GM23338 (cell line): Measurements from ENCODE around the gene INHBB. TPM values are rescaled to one million over a fixed set of nuclear protein-coding genes. Genes with fewer than 3 reads are reported as not detected.
A peak's percentile ranks its signal among the peaks of the same experiment; 100 is the strongest.

Experiments
- ATAC-seq: fragments of 200-7000 bp; cut with Tn5 transposase; 3 replicates; pipeline ENCODE4 v1.9.1; 2020
- DNase-seq: peaks from one replicate; pipeline ENCODE4 v3.0.0-alpha.2; 2015; ENCODE audit warnings: low spot score
- H2AFZ ChIP-seq: fragments of 200-600 bp; sonication (generic); 2 replicates; pipeline ENCODE4 v1.8.0; 2016; ENCODE audit warnings: antibody characterized with exemption, mild to moderate bottlenecking, moderate library complexity
- H3F3A ChIP-seq: fragments of 200-600 bp; sonication (generic); replicated peaks from 2 replicates; pipeline ENCODE4 v1.8.0; 2017; ENCODE audit warnings: antibody characterized with exemption, mixed run types, low read depth
- H3K27ac ChIP-seq: fragments of 200-600 bp; sonication (generic); 2 replicates; pipeline ENCODE4 v1.6.1; 2016; ENCODE audit warnings: low read depth
- H3K27me3 ChIP-seq: fragments of 200-600 bp; sonication (generic); 2 replicates; pipeline ENCODE4 v1.8.0; 2016; ENCODE audit warnings: mild to moderate bottlenecking, mixed run types, moderate library complexity; ENCODE audit not compliant: insufficient read depth
- H3K36me3 ChIP-seq: fragments of 200-600 bp; sonication (generic); 2 replicates; pipeline ENCODE4 v1.8.0; 2016; ENCODE audit warnings: mild to moderate bottlenecking; ENCODE audit not compliant: insufficient read depth
- H3K4me1 ChIP-seq: fragments of 200-600 bp; sonication (generic); 2 replicates; pipeline ENCODE4 v1.8.0; 2016; ENCODE audit warnings: mild to moderate bottlenecking, moderate library complexity; ENCODE audit not compliant: insufficient read depth
- H3K4me2 ChIP-seq: fragments of 200-600 bp; sonication (generic); 2 replicates; pipeline ENCODE4 v1.7.1; 2017; ENCODE audit warnings: mixed run types
- H3K4me3 ChIP-seq: fragments of 200-600 bp; sonication (generic); 2 replicates; pipeline ENCODE4 v1.6.1; 2016; ENCODE audit warnings: mixed run types
- H3K79me2 ChIP-seq: fragments of 200-600 bp; sonication (generic); replicated peaks from 2 replicates; pipeline ENCODE4 v1.8.0; 2017; ENCODE audit warnings: mild to moderate bottlenecking; ENCODE audit not compliant: insufficient read depth
- H3K9me2 ChIP-seq: fragments of 200-600 bp; sonication (generic); 2 replicates; pipeline ENCODE4 v1.8.0; 2017; ENCODE audit not compliant: insufficient read depth
- H4K20me1 ChIP-seq: fragments of 200-600 bp; sonication (generic); replicated peaks from 2 replicates; pipeline ENCODE4 v1.8.0; 2017; ENCODE audit warnings: mild to moderate bottlenecking; ENCODE audit not compliant: insufficient read depth
- H3K27ac Mint-ChIP-seq: 2 replicates; pipeline ENCODE4 v1.8.0; 2020; ENCODE audit warnings: inconsistent platforms, mild to moderate bottlenecking, moderate library complexity, mixed read lengths
- H3K27me3 Mint-ChIP-seq: 3 replicates; pipeline ENCODE4 v1.8.0; 2022; ENCODE audit warnings: low read depth, mild to moderate bottlenecking, moderate library complexity, mixed read lengths, inconsistent platforms; ENCODE audit not compliant: insufficient read depth, poor library complexity
- H3K36me3 Mint-ChIP-seq: 3 replicates; pipeline ENCODE4 v1.8.0; 2021; ENCODE audit warnings: low read depth, mild to moderate bottlenecking, inconsistent platforms, moderate library complexity, mixed read lengths
- H3K4me1 Mint-ChIP-seq: 3 replicates; pipeline ENCODE4 v1.8.0; 2020; ENCODE audit warnings: mild to moderate bottlenecking, inconsistent platforms, mixed read lengths
- H3K4me3 Mint-ChIP-seq: 3 replicates; pipeline ENCODE4 v1.8.0; 2021; ENCODE audit warnings: moderate library complexity, mild to moderate bottlenecking, inconsistent platforms, mixed read lengths
- H3K9me3 Mint-ChIP-seq: 3 replicates; pipeline ENCODE4 v1.8.0; 2020; ENCODE audit warnings: moderate library complexity, mild to moderate bottlenecking, inconsistent platforms, mixed read lengths
- CREB1 ChIP-seq: fragments of 250-450 bp; sonication (Bioruptor Pico); IDR thresholded peaks from 2 replicates; pipeline ENCODE4 v1.5.0; 2020; ENCODE audit warnings: low read depth, mild to moderate bottlenecking, moderate library complexity
- EZH2 ChIP-seq: fragments of 200-600 bp; sonication (generic); IDR thresholded peaks from one replicate; pipeline ENCODE4 v1.8.0; 2017; ENCODE audit warnings: antibody characterized with exemption, mild to moderate bottlenecking, low read depth; ENCODE audit not compliant: unreplicated experiment
- EZH2phosphoT487 ChIP-seq: fragments of 200-600 bp; sonication (generic); IDR thresholded peaks from one replicate; pipeline ENCODE4 v1.8.1; 2018; ENCODE audit warnings: antibody characterized with exemption; ENCODE audit not compliant: unreplicated experiment
- NANOG ChIP-seq: IDR thresholded peaks from 2 replicates; pipeline ENCODE4 v1.6.1; 2016; ENCODE audit warnings: antibody characterized with exemption, borderline replicate concordance
- POLR2AphosphoS5 ChIP-seq: IDR thresholded peaks from 2 replicates; pipeline ENCODE4 v1.6.1; 2016; ENCODE audit warnings: antibody characterized with exemption, low read depth
- ZNF114 ChIP-seq: fragments of 250-450 bp; sonication (Bioruptor Pico); IDR thresholded peaks from 2 replicates; pipeline ENCODE4 v1.5.0; 2020; ENCODE audit warnings: mild to moderate bottlenecking, moderate library complexity
- ZNF331 ChIP-seq: fragments of 250-450 bp; sonication (Bioruptor Pico); IDR thresholded peaks from 2 replicates; pipeline ENCODE4 v1.5.0; 2020; ENCODE audit warnings: low read depth, mild to moderate bottlenecking, moderate library complexity
- polyA plus RNA-seq: library from polyadenylated mRNA; unstranded; fragments of >200 nt; fragmentation: Nextera tagmentation; extraction: Ambion mirVana; gene quantifications from 2 replicates; pipeline ENCODE4 v1.2.1, GENCODE V29; 2016
- total RNA-seq: library from RNA; depleted of rRNA; stranded (reverse); fragments of >200 nt; shearing (Covaris generic); gene quantifications from 2 replicates; pipeline ENCODE4 v1.2.3, GENCODE V29; 2014
- TF ChIP-seq, protein P1 (sequence below): fragments of 250-450 bp; sonication (Bioruptor Pico); IDR thresholded peaks from 2 replicates; pipeline ENCODE4 v1.5.0; 2020; ENCODE audit warnings: mild to moderate bottlenecking, moderate library complexity
- TF ChIP-seq, protein P2 (sequence below): IDR thresholded peaks from 2 replicates; pipeline ENCODE4 v1.6.1; 2016; ENCODE audit warnings: antibody characterized with exemption

INHBB gene
- total and polyA plus RNA-seq, 2 experiments from 2014 or later = 0.21 TPM; not detected in 1

DNA sequence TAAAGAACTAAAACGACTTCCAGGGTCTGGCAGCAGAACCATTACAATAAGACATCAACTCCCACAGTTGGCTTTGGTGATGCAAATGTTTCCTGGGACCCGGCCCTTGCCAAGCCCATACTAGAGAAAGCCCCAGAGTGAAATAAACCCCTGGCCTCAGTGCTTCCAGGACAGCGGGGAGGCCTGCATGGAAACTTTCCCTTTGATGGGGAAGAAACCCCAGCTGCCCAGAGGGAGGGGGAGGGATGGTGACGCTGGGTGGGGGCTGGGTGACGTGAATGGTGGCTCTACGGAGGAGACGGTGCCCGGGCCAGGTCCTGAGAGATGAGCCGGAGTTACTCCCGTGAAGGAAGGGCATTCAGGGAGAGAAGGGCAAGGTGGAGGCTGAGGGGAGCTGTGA lies 27.5 kb downstream of the INHBB start (continued):
- TF ChIP-seq, protein P1, sequence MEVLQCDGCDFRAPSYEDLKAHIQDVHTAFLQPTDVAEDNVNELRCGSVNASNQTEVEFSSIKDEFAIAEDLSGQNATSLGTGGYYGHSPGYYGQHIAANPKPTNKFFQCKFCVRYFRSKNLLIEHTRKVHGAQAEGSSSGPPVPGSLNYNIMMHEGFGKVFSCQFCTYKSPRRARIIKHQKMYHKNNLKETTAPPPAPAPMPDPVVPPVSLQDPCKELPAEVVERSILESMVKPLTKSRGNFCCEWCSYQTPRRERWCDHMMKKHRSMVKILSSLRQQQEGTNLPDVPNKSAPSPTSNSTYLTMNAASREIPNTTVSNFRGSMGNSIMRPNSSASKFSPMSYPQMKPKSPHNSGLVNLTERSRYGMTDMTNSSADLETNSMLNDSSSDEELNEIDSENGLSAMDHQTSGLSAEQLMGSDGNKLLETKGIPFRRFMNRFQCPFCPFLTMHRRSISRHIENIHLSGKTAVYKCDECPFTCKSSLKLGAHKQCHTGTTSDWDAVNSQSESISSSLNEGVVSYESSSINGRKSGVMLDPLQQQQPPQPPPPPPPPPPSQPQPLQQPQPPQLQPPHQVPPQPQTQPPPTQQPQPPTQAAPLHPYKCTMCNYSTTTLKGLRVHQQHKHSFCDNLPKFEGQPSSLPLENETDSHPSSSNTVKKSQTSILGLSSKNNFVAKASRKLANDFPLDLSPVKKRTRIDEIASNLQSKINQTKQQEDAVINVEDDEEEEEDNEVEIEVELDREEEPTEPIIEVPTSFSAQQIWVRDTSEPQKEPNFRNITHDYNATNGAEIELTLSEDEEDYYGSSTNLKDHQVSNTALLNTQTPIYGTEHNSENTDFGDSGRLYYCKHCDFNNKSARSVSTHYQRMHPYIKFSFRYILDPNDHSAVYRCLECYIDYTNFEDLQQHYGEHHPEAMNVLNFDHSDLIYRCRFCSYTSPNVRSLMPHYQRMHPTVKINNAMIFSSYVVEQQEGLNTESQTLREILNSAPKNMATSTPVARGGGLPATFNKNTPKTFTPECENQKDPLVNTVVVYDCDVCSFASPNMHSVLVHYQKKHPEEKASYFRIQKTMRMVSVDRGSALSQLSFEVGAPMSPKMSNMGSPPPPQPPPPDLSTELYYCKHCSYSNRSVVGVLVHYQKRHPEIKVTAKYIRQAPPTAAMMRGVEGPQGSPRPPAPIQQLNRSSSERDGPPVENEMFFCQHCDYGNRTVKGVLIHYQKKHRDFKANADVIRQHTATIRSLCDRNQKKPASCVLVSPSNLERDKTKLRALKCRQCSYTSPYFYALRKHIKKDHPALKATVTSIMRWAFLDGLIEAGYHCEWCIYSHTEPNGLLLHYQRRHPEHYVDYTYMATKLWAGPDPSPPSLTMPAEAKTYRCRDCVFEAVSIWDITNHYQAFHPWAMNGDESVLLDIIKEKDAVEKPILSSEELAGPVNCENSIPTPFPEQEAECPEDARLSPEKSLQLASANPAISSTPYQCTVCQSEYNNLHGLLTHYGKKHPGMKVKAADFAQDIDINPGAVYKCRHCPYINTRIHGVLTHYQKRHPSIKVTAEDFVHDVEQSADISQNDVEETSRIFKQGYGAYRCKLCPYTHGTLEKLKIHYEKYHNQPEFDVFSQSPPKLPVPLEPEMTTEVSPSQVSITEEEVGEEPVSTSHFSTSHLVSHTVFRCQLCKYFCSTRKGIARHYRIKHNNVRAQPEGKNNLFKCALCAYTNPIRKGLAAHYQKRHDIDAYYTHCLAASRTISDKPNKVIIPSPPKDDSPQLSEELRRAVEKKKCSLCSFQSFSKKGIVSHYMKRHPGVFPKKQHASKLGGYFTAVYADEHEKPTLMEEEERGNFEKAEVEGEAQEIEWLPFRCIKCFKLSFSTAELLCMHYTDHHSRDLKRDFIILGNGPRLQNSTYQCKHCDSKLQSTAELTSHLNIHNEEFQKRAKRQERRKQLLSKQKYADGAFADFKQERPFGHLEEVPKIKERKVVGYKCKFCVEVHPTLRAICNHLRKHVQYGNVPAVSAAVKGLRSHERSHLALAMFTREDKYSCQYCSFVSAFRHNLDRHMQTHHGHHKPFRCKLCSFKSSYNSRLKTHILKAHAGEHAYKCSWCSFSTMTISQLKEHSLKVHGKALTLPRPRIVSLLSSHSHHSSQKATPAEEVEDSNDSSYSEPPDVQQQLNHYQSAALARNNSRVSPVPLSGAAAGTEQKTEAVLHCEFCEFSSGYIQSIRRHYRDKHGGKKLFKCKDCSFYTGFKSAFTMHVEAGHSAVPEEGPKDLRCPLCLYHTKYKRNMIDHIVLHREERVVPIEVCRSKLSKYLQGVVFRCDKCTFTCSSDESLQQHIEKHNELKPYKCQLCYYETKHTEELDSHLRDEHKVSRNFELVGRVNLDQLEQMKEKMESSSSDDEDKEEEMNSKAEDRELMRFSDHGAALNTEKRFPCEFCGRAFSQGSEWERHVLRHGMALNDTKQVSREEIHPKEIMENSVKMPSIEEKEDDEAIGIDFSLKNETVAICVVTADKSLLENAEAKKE (CRISPR knock-in tag) = peak; percentile 63; the same call in 1 of the 2 replicates
- TF ChIP-seq EZH2phosphoT487 = no peak
- peak; percentile 84 for TF ChIP-seq CREB1 (CRISPR knock-in tag)
- TF ChIP-seq, protein P2, sequence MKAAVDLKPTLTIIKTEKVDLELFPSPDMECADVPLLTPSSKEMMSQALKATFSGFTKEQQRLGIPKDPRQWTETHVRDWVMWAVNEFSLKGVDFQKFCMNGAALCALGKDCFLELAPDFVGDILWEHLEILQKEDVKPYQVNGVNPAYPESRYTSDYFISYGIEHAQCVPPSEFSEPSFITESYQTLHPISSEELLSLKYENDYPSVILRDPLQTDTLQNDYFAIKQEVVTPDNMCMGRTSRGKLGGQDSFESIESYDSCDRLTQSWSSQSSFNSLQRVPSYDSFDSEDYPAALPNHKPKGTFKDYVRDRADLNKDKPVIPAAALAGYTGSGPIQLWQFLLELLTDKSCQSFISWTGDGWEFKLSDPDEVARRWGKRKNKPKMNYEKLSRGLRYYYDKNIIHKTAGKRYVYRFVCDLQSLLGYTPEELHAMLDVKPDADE = no peak
- TF ChIP-seq ZNF331 (CRISPR knock-in tag) = no peak
- TF ChIP-seq EZH2 = no peak
- TF ChIP-seq NANOG = peak; percentile 33; the same call in 1 of the 2 replicates

DNA sequence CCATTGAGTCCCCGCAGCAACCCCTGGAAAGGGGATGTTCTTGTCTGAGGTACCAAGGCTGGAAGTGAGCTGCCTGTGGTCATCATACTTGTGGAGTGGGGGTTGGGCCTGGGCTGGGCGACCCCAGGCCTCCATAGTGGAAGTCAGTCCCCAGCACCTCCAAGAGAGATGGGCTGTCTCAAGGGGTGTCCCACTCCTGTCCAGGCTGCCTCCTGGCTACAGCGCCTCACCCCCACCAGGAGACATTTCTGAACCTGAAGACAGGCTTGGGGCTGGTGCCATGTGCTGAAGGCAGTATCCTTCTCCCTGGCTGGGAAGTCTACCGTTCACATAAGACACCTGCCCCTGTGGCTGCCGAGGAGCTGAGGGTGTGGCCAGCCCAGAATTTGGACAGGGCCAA lies 28.9 kb downstream of the INHBB start:
- Histone ChIP-seq H4K20me1 (no peaks in the 10 kb centered on the region), H3K4me2 (no peak overlapping the region), H3K9me2 (no peaks in the 10 kb centered on the region), H3K79me2 (no peaks in the 10 kb centered on the region), H2AFZ (no peak overlapping the region), H3K27ac (no peak overlapping the region), H3K36me3 (no peaks in the 10 kb centered on the region), H3F3A (peaks cover 8% of the 10 kb centered on the region), H3K4me3 (no peak overlapping the region), H3K4me1 (peaks cover 34% of the 10 kb centered on the region), H3K27me3 (peaks cover 10% of the 10 kb centered on the region; the same call in 1 of the 2 replicates)
- Mint-ChIP-seq H3K27me3 (peaks cover 17% of the 10 kb centered on the region), H3K9me3 (no peaks in the 10 kb centered on the region; the same call in 2 of the 3 replicates), H3K4me3 (no peak overlapping the region), H3K4me1 (peaks cover 33% of the 10 kb centered on the region), H3K27ac (no peak overlapping the region), H3K36me3 (no peaks in the 10 kb centered on the region)
- TF ChIP-seq POLR2AphosphoS5 (no peak), ZNF114 (CRISPR knock-in tag) (no peak), NANOG (no peak)
- DNase-seq (no peak), ATAC-seq (no peak)
